RPMI8226 (cell line): ENCODE results near the gene C6orf47.
"Not testable (repeated sequence)": the region's sequence is repeated elsewhere in the genome, so short reads cannot be mapped to it uniquely, and the experiment has no call there.

Source experiments
- DNase-seq: peaks from one replicate; pipeline ENCODE4 v3.0.0-alpha.2; 2015

The C6orf47 gene

GRCh38 chr6:31660381-31661261 is at the start of gene C6orf47:
Gene C6orf47, minus strand, starts transcription at chr6:31660778. Its CDS starts 831 bp downstream, at chr6:31659947.
- DNase-seq: peak; percentile 86

DNA sequence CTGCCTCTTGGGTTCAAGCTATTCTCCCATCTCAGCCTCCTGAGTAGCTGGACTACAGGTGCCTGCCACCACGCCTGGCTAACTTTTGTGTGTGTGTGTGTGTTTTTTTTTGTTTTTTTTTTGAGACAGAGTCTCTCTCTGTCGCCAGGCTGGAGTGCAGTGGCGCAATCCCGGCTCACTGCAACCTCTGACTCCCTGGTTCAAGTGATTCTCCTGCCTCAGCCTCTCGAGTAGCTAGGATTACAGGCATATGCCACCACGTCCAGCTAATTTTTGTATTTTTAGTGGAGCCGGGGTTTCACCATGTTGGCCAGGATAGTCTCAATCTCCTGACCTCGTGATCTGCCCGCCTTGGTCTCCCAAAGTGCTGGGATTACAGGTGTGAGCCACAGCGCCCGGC is 48.6 kb upstream of the C6orf47 start:
- DNase-seq: not testable (repeated sequence)

DNA sequence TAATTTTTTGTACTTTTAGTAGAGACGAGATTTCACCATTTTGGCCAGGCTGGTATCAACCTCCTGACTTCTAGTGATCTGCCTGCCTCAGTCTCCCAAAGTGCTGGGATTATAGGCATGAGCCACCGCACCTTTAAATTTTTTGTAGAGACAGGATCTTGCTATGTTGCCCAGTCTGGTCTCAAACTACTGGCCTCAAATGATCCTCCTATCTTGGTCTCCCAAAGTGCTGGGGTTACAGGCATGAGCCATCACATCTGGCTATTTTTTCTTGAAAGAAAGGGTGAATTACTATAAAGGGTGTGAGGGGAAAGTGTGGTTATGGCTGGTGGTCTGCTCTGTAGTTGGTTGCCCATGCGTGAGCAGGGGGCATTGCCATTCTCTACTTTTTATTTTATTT is 47.6 kb upstream of the C6orf47 start:
- DNase-seq: no peak

GRCh38 chr6:31707701-31708100 is 47.1 kb upstream of the C6orf47 start:
- no peak for DNase-seq

DNA sequence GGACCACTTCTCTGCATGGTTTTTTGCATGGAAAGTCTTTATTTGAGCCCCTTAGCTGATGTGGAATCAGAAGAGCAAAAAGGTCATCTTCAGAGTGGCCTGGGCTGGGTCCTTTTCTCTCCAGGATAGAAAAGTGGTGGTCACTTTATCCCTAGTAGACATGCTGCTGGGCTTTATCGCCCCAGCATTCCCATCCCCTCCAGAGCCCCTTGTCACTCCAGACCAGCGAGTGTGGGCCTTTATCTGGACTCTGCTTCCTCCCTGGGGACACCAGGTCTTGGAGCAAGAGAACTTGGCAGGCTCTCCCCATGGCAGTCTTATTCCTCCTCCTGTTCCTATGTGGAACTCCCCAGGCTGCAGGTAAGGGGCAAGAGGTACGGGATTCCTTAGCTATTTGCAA is 46.0 kb upstream of the C6orf47 start, which contains the start of gene LY6G6F:
Gene LY6G6F (plus strand): TSS at position 268 of the 400 bp plus-strand sequence. CDS start 41 bp downstream, at position 309.
- DNase-seq: no peak

DNA sequence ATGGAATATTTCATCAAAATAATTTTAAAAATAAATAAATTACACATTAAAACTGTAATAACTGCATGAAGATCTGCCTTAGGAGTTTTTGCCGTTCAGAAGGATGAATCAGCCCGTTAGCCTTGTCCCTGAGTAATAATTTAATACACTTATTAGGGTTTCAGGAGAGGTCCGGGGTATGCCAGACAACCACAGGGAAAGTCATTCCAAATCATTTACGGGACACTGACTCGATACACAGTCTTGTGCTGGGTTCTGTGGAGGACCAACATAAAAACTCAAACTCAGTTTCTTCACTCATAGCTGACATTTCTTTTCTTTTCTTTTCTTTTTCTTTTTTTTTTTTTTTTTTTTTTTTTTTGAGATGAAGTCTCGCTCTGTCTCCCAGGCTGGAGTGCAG is 45.4 kb upstream of the C6orf47 start:
- DNase-seq: no peak

- peak; percentile 98 for DNase-seq
Observed at GRCh38 chr6:31702819-31703716, 42.5 kb upstream of the C6orf47 start, which contains the start of gene ABHD16A. Gene ABHD16A, minus strand, starts transcription at chr6:31703324. Its CDS starts 43 bp downstream, at chr6:31703281.

DNA sequence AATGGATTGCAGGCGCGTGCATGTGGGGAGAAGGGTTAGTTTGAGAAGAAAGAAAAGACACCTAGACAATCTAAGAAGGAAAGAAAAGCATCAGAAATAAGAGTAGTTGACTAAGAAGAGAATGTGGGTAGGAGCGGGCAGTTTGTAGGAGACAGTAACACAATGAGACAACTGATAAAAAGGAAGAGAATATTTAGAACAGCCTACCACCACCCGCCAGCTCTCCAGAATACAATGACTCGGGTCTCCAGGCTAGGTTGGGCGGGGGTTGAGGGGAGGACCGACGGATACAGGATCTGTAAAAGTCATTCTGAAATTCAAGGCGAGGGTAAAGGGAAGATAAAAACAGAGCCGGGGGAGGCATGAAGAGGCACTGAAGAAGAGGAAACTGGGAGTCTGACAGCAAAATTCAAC is 41.8 kb upstream of the C6orf47 start:
- DNase-seq: no peak

DNA sequence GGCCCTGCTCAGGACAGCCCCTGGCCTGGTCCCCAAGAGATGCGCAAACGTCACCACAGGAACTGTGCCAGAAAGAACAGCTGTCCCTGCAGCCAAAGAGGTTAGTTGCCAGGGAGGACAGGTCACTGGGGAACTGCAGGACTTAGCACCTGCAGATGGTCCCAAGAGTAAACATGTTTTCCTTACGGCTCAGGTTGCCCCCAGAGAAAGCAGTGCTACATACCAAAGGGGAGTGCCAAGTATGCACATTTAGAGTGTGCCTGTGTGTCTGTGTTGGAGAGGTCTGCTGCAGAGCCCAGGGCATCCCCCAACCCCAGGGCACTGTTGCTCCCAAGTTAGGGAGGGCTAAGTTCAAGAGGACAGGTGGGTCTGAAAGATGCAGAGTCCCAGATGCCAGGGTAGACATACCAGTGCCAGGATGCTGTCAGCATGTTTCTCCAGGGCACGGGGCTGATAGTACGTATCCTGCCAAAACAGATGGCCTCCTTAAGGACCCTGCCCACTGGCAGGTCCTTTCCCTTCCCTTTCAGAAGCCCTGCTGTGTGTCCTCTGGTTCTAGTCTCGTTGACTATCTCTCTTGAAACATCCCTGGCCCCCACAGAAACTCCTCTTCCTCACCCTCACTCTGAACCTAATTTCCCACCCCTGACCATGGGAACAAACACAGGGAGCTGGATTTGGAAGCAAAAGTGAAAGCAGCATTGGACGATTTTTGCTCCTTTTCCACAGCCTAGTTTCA is 41.3 kb upstream of the C6orf47 start:
- peak; percentile 54 for DNase-seq

DNA sequence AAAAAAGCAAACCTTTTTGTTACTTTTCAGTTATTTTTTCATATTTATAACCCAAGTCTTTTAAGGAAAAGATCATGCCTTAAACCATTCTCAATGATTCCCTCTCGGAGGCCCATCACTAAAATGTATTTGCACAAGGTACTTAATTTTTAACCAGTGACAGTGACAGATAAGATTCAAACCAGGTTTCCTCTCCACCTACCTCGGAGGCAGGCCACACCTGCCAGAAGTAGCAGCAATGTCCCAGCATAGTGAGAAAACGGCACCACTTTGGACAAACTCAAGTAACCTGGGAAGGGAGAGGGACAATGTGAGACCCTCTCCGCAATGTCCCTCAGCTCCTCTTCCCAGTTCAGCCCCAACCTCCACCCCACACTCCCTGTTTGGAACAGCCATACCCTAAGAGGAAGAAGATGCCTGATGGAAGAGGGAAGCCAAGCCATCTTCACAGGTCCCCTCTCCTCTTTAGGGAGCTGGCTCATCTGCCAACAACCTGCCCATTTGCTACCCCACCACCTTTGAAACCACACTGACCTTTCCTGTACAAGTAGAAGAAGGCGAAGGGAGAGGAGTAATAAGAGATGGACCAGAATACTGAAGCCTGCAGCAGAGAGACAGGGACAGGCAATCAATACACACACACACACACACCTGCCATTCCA is 40.3 kb upstream of the C6orf47 start:
- DNase-seq: no peak

GRCh38 chr6:31697555-31697954 is 37.0 kb upstream of the C6orf47 start:
- no peak for DNase-seq

GRCh38 chr6:31693535-31693934 is 33.0 kb upstream of the C6orf47 start:
- DNase-seq: no peak

GRCh38 chr6:31692886-31693285 is 32.3 kb upstream of the C6orf47 start:
- no peak for DNase-seq

GRCh38 chr6:31692353-31692752 is 31.8 kb upstream of the C6orf47 start:
- no peak for DNase-seq

GRCh38 chr6:31691564-31692108 is 31.1 kb upstream of the C6orf47 start:
- DNase-seq: no peak

DNA sequence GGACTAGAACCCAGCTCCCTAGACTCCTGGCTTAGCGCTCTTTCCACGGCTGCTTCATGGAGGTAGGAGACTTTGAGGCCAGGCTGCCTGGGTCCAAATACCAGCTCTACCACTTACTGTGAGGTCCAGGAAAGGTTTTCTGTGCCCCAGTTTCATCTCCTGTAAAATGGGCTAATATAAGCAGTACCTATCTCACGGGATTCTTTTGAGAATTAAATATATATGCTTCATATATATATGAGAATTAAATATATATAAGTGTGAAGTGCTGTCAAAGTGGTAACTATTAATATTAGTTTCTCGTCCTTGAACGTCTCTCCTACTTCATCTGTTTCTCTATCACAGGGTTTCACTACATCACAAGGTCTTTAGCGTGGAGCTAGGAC is 30.5 kb upstream of the C6orf47 start:
- DNase-seq: no peak

- DNase-seq: no peak
Observed at GRCh38 chr6:31690231-31691077, 29.9 kb upstream of the C6orf47 start.

DNA sequence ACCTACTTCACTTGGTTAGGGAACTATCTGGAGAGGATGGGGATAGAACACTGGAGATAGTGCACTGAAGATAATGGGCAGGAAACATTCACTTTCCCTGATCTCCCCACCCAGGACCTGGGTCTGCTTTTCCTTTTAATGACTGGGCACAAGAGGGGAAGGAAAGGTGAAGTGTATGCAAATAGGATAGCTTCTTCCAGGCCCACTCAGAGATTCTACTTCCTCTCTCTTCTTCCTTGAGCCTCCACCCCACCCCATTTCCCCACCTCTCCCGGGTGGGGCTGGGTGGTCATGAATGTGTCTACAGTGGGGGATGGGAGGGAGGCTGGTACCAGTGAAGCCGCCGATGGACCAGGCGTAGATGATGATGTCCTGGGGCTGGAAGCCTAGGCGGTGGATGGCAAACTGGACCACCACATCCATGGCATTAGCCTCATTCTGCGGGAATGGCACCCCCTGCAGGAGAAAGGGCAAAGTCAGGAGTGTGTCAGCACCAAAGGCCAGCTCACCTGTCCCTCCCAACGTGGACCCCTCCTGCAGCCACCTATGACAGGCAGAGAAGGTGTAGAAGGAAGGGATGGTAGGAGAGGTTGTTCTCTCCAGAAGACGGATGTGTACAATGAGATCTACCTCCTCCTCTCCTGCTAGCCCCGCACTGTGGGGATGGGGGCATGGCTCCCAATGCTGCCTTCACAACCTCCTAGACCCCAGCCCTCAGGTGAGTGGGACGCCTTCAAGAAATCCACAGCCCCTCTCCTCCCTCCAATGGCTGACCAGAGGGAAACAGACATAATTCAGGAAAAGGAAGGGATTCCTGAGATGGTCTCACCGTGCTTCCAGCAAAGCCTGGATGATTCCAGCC is 28.9 kb upstream of the C6orf47 start:
- DNase-seq: no peak

DNA sequence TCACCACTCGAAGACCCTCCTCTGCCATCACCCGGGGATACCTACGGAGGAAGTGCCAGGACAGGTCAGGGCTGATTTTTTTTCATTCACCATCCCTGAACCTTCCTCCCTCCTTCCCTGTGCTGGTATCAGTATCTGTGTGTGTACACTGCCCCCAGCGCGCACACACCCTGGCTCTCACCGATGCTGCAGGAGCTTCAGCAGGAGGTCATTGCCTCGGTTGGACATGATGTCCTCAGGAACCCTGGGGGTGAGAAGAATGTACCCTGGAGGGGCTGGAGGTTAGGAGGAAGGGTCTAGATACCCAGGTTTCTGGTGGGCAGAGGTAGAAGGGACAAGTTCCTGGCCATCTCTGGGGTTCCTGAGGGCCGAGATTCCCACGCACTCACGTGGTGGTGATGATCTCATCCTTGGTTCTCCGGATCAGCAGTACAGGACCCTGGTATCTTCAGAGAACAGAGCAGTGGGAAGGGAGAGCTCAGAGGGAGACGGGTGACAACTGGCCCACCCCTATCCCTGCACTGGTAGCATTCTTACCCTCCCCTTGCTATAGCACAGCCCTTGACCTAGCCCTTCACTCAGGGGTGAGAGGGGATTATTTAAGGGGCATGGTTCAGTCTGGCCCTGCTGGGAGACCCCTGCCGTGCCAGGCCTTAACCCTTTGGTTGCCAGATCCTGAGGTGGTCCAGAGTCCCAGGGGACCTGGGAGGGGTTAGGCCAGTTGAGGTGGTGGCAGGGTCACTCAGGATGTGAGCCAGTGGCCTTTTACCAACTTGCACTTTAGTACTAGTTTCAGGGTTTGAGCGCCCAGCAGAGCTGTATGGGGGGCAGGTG is 27.5 kb upstream of the C6orf47 start:
- no peak for DNase-seq
